ENCODE results near the gene DHDDS. TPM values are rescaled to one million over a fixed set of nuclear protein-coding genes. Genes with fewer than 3 reads are reported as not detected.

The DHDDS gene
- total and polyA plus RNA-seq, 2 of the 13 experiments (the other 11 are each of a cell fraction or from before 2014, with no cell fraction given), result 18.9 to 28.3 TPM

DNA sequence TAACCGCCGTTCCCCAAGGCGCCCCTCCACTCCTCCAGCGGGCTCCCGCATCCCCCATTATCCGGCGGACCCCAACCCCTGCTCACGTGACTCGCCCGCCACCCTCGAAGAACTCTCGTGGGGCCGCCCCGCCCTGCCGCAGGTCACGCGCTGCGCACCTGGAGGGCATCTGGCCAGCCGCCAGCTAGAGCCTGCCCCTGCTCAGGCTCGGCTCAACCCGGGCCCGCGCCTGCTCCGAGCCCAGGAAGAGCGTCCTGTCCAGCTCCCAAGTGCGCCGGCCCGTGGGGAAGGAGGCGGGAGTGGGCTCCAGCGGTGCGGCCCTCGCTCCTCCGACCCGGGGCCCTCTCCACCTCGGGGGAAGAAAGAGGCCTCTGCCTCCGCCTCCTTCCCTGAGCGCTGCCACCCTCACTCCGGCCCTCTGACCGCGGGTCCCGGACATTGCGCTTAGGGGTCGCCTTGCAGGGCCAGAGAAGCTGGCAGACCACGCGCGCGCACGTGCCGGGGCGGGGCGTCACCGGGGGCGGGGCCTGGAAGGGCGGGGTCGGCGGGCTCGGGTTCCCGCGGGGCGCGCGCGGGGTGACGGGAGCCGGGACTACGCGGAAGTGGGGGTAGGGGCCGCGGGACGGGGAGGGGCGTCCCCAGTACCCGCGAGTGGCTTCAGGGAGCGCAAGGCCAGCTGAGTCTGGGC lies 68.5 kb downstream of the DHDDS start (continued):
- TF ChIP-seq NONO (IDR thresholded peaks at IDR 0.05) (no peak), NONO (CRISPR knock-in tag; conservative IDR thresholded peaks at IDR 0.05) (peak; percentile 82), NFE2L1 (CRISPR knock-in tag; IDR thresholded peaks at IDR 0.05; ENCODE audit: borderline replicate concordance) (no peak; the same call in 1 of the 2 replicates), E2F2 (CRISPR knock-in tag; IDR thresholded peaks at IDR 0.05; ENCODE audit: borderline replicate concordance) (no peak), MIXL1 (CRISPR knock-in tag; IDR thresholded peaks at IDR 0.05) (peak; percentile 29; the same call in 1 of the 2 replicates), HMGA1 (CRISPR knock-in tag; conservative IDR thresholded peaks at IDR 0.05) (no peak), ZFX (CRISPR knock-in tag; IDR thresholded peaks at IDR 0.05; ENCODE audit: low read depth) (peak; percentile 87), MEIS1 (CRISPR knock-in tag; IDR thresholded peaks at IDR 0.05; ENCODE audit: borderline replicate concordance) (peak; percentile 72; the same call in 1 of the 2 replicates), NCOA5 (CRISPR knock-in tag; IDR thresholded peaks at IDR 0.05) (no peak), PAF1 (CRISPR knock-in tag; IDR thresholded peaks at IDR 0.05) (no peak)
- TF ChIP-seq, protein P1, sequence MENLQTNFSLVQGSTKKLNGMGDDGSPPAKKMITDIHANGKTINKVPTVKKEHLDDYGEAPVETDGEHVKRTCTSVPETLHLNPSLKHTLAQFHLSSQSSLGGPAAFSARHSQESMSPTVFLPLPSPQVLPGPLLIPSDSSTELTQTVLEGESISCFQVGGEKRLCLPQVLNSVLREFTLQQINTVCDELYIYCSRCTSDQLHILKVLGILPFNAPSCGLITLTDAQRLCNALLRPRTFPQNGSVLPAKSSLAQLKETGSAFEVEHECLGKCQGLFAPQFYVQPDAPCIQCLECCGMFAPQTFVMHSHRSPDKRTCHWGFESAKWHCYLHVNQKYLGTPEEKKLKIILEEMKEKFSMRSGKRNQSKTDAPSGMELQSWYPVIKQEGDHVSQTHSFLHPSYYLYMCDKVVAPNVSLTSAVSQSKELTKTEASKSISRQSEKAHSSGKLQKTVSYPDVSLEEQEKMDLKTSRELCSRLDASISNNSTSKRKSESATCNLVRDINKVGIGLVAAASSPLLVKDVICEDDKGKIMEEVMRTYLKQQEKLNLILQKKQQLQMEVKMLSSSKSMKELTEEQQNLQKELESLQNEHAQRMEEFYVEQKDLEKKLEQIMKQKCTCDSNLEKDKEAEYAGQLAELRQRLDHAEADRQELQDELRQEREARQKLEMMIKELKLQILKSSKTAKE (CRISPR knock-in tag; IDR thresholded peaks at IDR 0.05; ENCODE audit: borderline replicate concordance), result no peak; the same call in none of the 2 replicates
- TF ChIP-seq, protein P2, sequence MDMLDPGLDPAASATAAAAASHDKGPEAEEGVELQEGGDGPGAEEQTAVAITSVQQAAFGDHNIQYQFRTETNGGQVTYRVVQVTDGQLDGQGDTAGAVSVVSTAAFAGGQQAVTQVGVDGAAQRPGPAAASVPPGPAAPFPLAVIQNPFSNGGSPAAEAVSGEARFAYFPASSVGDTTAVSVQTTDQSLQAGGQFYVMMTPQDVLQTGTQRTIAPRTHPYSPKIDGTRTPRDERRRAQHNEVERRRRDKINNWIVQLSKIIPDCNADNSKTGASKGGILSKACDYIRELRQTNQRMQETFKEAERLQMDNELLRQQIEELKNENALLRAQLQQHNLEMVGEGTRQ (IDR thresholded peaks at IDR 0.05; ENCODE audit: low read depth, low read length), result no peak; the same call in 1 of the 2 replicates
- TF ChIP-seq, protein P2 (CRISPR knock-in tag; IDR thresholded peaks at IDR 0.05; ENCODE audit: borderline replicate concordance), result peak; percentile 82; the same call in 1 of the 2 replicates
- TF ChIP-seq, protein P3, sequence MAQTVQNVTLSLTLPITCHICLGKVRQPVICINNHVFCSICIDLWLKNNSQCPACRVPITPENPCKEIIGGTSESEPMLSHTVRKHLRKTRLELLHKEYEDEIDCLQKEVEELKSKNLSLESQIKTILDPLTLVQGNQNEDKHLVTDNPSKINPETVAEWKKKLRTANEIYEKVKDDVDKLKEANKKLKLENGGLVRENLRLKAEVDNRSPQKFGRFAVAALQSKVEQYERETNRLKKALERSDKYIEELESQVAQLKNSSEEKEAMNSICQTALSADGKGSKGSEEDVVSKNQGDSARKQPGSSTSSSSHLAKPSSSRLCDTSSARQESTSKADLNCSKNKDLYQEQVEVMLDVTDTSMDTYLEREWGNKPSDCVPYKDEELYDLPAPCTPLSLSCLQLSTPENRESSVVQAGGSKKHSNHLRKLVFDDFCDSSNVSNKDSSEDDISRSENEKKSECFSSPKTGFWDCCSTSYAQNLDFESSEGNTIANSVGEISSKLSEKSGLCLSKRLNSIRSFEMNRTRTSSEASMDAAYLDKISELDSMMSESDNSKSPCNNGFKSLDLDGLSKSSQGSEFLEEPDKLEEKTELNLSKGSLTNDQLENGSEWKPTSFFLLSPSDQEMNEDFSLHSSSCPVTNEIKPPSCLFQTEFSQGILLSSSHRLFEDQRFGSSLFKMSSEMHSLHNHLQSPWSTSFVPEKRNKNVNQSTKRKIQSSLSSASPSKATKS (CRISPR knock-in tag; IDR thresholded peaks at IDR 0.05), result no peak
- TF ChIP-seq, protein P4, sequence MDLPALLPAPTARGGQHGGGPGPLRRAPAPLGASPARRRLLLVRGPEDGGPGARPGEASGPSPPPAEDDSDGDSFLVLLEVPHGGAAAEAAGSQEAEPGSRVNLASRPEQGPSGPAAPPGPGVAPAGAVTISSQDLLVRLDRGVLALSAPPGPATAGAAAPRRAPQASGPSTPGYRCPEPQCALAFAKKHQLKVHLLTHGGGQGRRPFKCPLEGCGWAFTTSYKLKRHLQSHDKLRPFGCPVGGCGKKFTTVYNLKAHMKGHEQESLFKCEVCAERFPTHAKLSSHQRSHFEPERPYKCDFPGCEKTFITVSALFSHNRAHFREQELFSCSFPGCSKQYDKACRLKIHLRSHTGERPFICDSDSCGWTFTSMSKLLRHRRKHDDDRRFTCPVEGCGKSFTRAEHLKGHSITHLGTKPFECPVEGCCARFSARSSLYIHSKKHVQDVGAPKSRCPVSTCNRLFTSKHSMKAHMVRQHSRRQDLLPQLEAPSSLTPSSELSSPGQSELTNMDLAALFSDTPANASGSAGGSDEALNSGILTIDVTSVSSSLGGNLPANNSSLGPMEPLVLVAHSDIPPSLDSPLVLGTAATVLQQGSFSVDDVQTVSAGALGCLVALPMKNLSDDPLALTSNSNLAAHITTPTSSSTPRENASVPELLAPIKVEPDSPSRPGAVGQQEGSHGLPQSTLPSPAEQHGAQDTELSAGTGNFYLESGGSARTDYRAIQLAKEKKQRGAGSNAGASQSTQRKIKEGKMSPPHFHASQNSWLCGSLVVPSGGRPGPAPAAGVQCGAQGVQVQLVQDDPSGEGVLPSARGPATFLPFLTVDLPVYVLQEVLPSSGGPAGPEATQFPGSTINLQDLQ (CRISPR knock-in tag; IDR thresholded peaks at IDR 0.05), result peak; percentile 82
- TF ChIP-seq, protein P5, sequence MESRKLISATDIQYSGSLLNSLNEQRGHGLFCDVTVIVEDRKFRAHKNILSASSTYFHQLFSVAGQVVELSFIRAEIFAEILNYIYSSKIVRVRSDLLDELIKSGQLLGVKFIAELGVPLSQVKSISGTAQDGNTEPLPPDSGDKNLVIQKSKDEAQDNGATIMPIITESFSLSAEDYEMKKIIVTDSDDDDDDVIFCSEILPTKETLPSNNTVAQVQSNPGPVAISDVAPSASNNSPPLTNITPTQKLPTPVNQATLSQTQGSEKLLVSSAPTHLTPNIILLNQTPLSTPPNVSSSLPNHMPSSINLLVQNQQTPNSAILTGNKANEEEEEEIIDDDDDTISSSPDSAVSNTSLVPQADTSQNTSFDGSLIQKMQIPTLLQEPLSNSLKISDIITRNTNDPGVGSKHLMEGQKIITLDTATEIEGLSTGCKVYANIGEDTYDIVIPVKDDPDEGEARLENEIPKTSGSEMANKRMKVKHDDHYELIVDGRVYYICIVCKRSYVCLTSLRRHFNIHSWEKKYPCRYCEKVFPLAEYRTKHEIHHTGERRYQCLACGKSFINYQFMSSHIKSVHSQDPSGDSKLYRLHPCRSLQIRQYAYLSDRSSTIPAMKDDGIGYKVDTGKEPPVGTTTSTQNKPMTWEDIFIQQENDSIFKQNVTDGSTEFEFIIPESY (CRISPR knock-in tag; IDR thresholded peaks at IDR 0.05), result no peak; the same call in 1 of the 2 replicates
